B cell (primary cell): ENCODE results near the gene THSD7A. TPM values are rescaled to one million over a fixed set of nuclear protein-coding genes. Genes with fewer than 3 reads are reported as not detected.

Experiments
- ATAC-seq: fragments of 200-7000 bp; cut with Tn5 transposase; one replicate; pipeline ENCODE4 v1.10.0; 2021; ENCODE audit warnings: low read depth, mild to moderate bottlenecking, moderate number of reproducible peaks, moderate library complexity
- CTCF ChIA-PET: fragments of 350-600 bp; sonication (Branson Sonifier 250); formaldehyde crosslinking; loops from one replicate; lab custom pipeline; 2021; ENCODE audit warnings: antibody characterized with exemption, inconsistent platforms; lab: Charles Lee
- POLR2A ChIA-PET: fragments of 350-600 bp; sonication (Branson Sonifier 250); formaldehyde crosslinking; loops from one replicate; lab custom pipeline; 2021; ENCODE audit warnings: antibody characterized with exemption; lab: Charles Lee
- DNase-seq: peaks from one replicate; pipeline ENCODE4 v3.0.0; 2013
- H2AFZ ChIP-seq: 2 replicates; pipeline ENCODE4 v1.6.1; 2012; ENCODE audit warnings: mild to moderate bottlenecking, low read depth, low read length; ENCODE audit not compliant: insufficient read depth, poor library complexity, severe bottlenecking
- H3K27ac ChIP-seq, 2 donors: 1 replicate in 1 of 2; 2 replicates in 1 of 2; pipeline ENCODE4 v1.5.1; 2012 to 2013; ENCODE audit warnings: low read length in 2 of 2, mild to moderate bottlenecking in 2 of 2, moderate library complexity in 1 of 2
- H3K27me3 ChIP-seq, 4 experiments: fragments of 200-600 bp in 1 of 4; sonication (generic) in 1 of 4; replicated peaks in 1 of 4; 1 replicate in 2 of 4; 2 replicates in 2 of 4; pipeline versions ENCODE4 v1.6.1 to v1.7.0; 2013 to 2016; ENCODE audit warnings: low read length in 3 of 4, mild to moderate bottlenecking in 2 of 4, mixed read lengths in 1 of 4, moderate library complexity in 1 of 4; ENCODE audit not compliant: insufficient read depth in 4 of 4, control insufficient read depth in 3 of 4; ENCODE audit errors: control extremely low read depth in 1 of 4
- H3K36me3 ChIP-seq, 2 experiments: replicated peaks in 1 of 2; 1 replicate in 1 of 2; 2 replicates in 1 of 2; pipeline versions ENCODE4 v1.6.1 to v1.7.1; 2013; ENCODE audit warnings: low read length in 1 of 2; ENCODE audit not compliant: insufficient read depth in 2 of 2, control insufficient read depth in 1 of 2; ENCODE audit errors: control extremely low read depth in 1 of 2, extremely low read depth in 1 of 2
- H3K4me1 ChIP-seq, 2 donors: fragments of 200-600 bp in 1 of 2; sonication (generic) in 1 of 2; 1 replicate in 1 of 2; 2 replicates in 1 of 2; pipeline versions ENCODE4 v1.5.1 to v1.6.1; 2013 to 2017; ENCODE audit warnings: low read length in 2 of 2; ENCODE audit not compliant: control insufficient read depth in 2 of 2, insufficient read depth in 2 of 2
- H3K4me2 ChIP-seq: replicated peaks from 2 replicates; pipeline ENCODE3; 2012; ENCODE audit warnings: mild to moderate bottlenecking, low read depth, low read length; ENCODE audit not compliant: poor library complexity, severe bottlenecking
- H3K4me3 ChIP-seq, 5 experiments: fragments of 200-600 bp in 1 of 5; sonication (generic) in 1 of 5; 1 replicate in 3 of 5; 2 replicates in 2 of 5; pipeline versions ENCODE4 v1.5.1 to v1.7.0; 2011 to 2016; ENCODE audit warnings: low read length in 4 of 5, mild to moderate bottlenecking in 4 of 5, low read depth in 2 of 5, control low read depth in 1 of 5, moderate library complexity in 1 of 5; ENCODE audit not compliant: insufficient read depth in 1 of 5; ENCODE audit errors: control extremely low read depth in 1 of 5, extremely low read depth in 1 of 5
- H3K79me2 ChIP-seq: fragments of 200-600 bp; sonication (generic); one replicate; pipeline ENCODE4 v1.6.0; 2016; ENCODE audit warnings: low read length; ENCODE audit not compliant: control insufficient read depth, insufficient read depth
- H3K9ac ChIP-seq: fragments of 200-600 bp; sonication (generic); 2 replicates; pipeline ENCODE4 v1.6.1; 2017; ENCODE audit warnings: mild to moderate bottlenecking, low read length, moderate library complexity
- H3K9me3 ChIP-seq, 3 donors: one replicate each; pipeline versions ENCODE4 v1.6.1 to v1.7.1; 2013; ENCODE audit warnings: low read length in 2 of 3; ENCODE audit not compliant: control insufficient read depth in 2 of 3, insufficient read depth in 1 of 3; ENCODE audit errors: control extremely low read depth in 1 of 3
- H4K20me1 ChIP-seq: 2 replicates; pipeline ENCODE4 v1.6.0; 2012; ENCODE audit warnings: mild to moderate bottlenecking, low read length; ENCODE audit not compliant: insufficient read depth, control insufficient read depth, poor library complexity, severe bottlenecking
- H3K27ac Mint-ChIP-seq: one replicate; pipeline ENCODE4 v1.8.0; 2021; ENCODE audit warnings: mixed read lengths
- H3K27me3 Mint-ChIP-seq: one replicate; pipeline ENCODE4 v1.8.0; 2021; ENCODE audit warnings: mixed read lengths
- H3K4me1 Mint-ChIP-seq: one replicate; pipeline ENCODE4 v1.8.0; 2021; ENCODE audit warnings: mixed read lengths
- H3K4me3 Mint-ChIP-seq: one replicate; pipeline ENCODE4 v1.8.0; 2021; ENCODE audit warnings: mixed read lengths
- H3K9me3 Mint-ChIP-seq: one replicate; pipeline ENCODE4 v1.8.0; 2022; ENCODE audit warnings: mixed read lengths; ENCODE audit not compliant: insufficient read depth
- CTCF ChIP-seq: fragments of 200-600 bp; IDR thresholded peaks from one replicate; pipeline ENCODE4 v1.8.0; 2022; ENCODE audit warnings: antibody characterized with exemption, mild to moderate bottlenecking
- EZH2 ChIP-seq: IDR thresholded peaks from 2 replicates; pipeline ENCODE4 v1.6.1; 2012; ENCODE audit warnings: borderline replicate concordance, low read depth, mild to moderate bottlenecking, moderate library complexity, low read length; ENCODE audit not compliant: insufficient read depth, poor library complexity, severe bottlenecking
- WGBS: methylation state at CpG from one replicate; pipeline ENCODE4 v1.1.5; 2013; ENCODE audit warnings: missing lambda C conversion rate; ENCODE audit not compliant: insufficient coverage; 5-methylcytosine and 5-hydroxymethylcytosine counted together
- intact Hi-C: fragments of 100-400 bp; cut with micrococcal nuclease; formaldehyde crosslinking; loops from one replicate; pipeline ENCODE4 v1.10.0; 2022
- polyA plus RNA-seq: library from polyadenylated mRNA; depleted of rRNA; stranded (reverse); fragments of >200 nt; gene quantifications from 2 replicates; pipeline ENCODE4 v1.2.3, GENCODE V29; 2012
- total RNA-seq, 2 donors: library from RNA; stranded (reverse); fragments of 120-200 nt in 1 of 2; gene quantifications; 1 replicate in 1 of 2; 2 replicates in 1 of 2; pipeline versions ENCODE4 v1.2.3 to v1.2.4, GENCODE V29; 2013 to 2022

The THSD7A gene
- total and polyA plus RNA-seq, 2 donors (not counting 1 experiment from before 2014, with no cell fraction given), result not detected

- 93% methylated on average over 8 of the region's 8 CpGs for WGBS
These were observed 290.7 kb downstream of the THSD7A start for GRCh38 chr7:11541330-11541729.

GRCh38 chr7:11540271-11540761 lies 291.7 kb downstream of the THSD7A start:
- no peaks in the 10 kb centered on the region for H4K20me1 ChIP-seq
- no peaks in the 10 kb centered on the region for H3K27me3 ChIP-seq
- no peak overlapping the region for H3K4me2 ChIP-seq
- TF ChIP-seq CTCF (no peak), EZH2 (no peak)
- H3K79me2 ChIP-seq, result no peaks in the 10 kb centered on the region
- Mint-ChIP-seq H3K27me3 (no peaks in the 10 kb centered on the region), H3K27ac (no peak overlapping the region), H3K4me3 (no peak overlapping the region), H3K9me3 (peaks cover 2% of the 10 kb centered on the region), H3K4me1 (no peaks in the 10 kb centered on the region)
- ChIA-PET POLR2A (no interaction called here), CTCF (no interaction called here)
- no peak overlapping the region for H3K4me3 ChIP-seq
- no peak overlapping the region for H2AFZ ChIP-seq
- intact Hi-C loops, result no loop called here
- H3K27ac ChIP-seq, result no peak overlapping the region
- DNase-seq, result no peak
- H3K9ac ChIP-seq, result no peak overlapping the region
- peaks cover 0 to 2% (median 0%) of the 10 kb centered on the region in 3 donors for H3K9me3 ChIP-seq
- 0% methylated on average over 2 of the region's 3 CpGs for WGBS
- no peaks in the 10 kb centered on the region for H3K4me1 ChIP-seq
- ATAC-seq, result no peak
- no peaks in the 10 kb centered on the region for H3K36me3 ChIP-seq

More at GRCh38 chr7:11541330-11541729, 290.7 kb downstream of the THSD7A start:
- Histone ChIP-seq H3K79me2 (no peaks in the 10 kb centered on the region), H3K36me3 (no peaks in the 10 kb centered on the region), H3K4me1 (no peaks in the 10 kb centered on the region), H3K27me3 (no peaks in the 10 kb centered on the region), H3K9me3 (peaks cover 0 to 6% (median 2%) of the 10 kb centered on the region in 3 donors), H3K4me2 (no peak overlapping the region), H2AFZ (no peak overlapping the region), H3K9ac (no peak overlapping the region), H3K27ac (no peak overlapping the region), H3K4me3 (no peak overlapping the region), H4K20me1 (no peaks in the 10 kb centered on the region)
- Mint-ChIP-seq H3K27me3 (no peaks in the 10 kb centered on the region), H3K27ac (no peak overlapping the region), H3K4me3 (no peak overlapping the region), H3K4me1 (no peaks in the 10 kb centered on the region), H3K9me3 (peaks cover 2% of the 10 kb centered on the region)
- intact Hi-C loops, result no loop called here
- CTCF ChIA-PET, result no interaction called here
- no peak for DNase-seq
- ATAC-seq, result no peak
- TF ChIP-seq EZH2 (no peak), CTCF (no peak)
- POLR2A ChIA-PET, result no interaction called here
